Measurements from ENCODE around the gene TTN.

- TF ChIP-seq EZH2phosphoT487 (IDR thresholded peaks at IDR 0.05; ENCODE audit: low read length), result no peak
- no peak for TF ChIP-seq CTCF (IDR thresholded peaks at IDR 0.05; ENCODE audit: low read length)
- TF ChIP-seq EZH2 (optimal IDR thresholded peaks at IDR 0.05; ENCODE audit: low read depth, low read length), result no peak
These were observed 90.8 kb downstream of the TTN start for GRCh38 chr2:178716394-178716793.
